Measurements from ENCODE around the gene OBSL1.

Gene OBSL1

DNA sequence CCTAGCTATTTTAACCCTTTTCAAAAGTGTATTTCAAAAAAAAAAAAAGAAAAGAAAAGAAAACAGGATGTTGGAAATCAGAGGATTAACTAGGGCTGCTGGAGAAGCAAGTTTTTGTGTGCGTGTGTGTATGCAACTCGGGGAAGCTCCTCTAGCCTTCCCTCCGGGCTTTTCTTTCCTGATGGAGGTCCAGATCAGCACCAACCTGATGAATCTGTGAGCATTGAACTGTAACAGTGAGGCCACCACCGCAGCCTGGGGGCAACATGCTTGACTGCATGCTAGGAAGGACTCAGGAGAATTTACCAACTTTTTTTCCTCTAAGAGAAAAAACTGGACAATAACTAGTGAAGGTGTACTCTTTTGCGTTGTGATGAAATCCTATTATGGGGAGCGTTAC is 2.3 kb downstream of the OBSL1 start:
- H3K27ac ChIP-seq: no peak overlapping the region
- DNase-seq (ENCODE audit: low read depth, low spot score): no peak

DNA sequence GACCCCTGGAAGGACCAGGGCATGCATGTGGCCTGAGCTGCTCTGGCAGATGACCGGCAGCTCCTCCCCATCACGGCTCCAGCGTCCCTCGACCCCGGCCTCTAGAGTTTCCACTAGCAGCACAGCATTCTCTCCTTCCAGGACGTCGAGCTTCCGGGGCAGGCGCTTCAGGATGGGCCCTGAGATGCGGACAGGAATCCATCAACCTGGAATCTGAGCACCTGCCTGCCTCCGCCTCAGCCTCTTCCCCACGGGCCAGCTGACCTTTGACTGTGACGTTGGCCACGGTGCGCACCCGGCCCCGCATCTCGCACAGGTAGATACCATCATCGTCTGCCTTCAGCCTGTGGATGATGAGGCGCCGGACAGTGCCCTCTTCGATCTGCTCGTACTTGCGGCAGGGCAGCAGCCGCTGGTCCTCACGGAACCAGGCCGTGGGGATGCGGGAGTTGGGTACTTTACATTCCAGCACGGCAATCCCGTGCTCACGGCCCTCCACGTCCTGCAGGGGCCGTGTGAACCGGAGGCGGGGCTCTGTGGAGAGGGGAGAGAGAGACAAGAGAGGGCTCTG is 3.5 kb downstream of the OBSL1 start:
- DNase-seq (ENCODE audit: low read depth, low spot score): no peak
- H3K27ac ChIP-seq: no peak overlapping the region

DNA sequence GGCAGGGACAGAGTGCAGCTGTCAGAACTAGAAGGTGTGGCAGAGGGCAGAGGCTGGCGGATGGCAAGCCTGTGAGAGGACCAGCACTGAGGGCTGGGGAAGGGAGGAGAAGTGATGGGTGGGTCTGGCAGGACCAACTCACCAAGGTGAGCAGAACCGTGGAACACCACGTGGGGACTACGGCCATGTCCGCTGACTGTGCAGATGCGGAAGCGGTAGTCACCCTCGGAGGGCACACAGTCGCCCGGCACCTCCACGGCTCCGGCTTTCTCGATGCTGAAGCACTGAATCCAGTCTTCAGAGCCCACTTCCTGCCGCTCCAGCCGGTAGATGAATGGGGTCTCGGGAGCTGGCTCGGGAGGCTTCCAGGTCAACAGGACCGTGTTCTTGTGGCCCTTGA is 4.2 kb downstream of the OBSL1 start:
- H3K27ac ChIP-seq: no peak overlapping the region
- DNase-seq (ENCODE audit: low read depth, low spot score): no peak

DNA sequence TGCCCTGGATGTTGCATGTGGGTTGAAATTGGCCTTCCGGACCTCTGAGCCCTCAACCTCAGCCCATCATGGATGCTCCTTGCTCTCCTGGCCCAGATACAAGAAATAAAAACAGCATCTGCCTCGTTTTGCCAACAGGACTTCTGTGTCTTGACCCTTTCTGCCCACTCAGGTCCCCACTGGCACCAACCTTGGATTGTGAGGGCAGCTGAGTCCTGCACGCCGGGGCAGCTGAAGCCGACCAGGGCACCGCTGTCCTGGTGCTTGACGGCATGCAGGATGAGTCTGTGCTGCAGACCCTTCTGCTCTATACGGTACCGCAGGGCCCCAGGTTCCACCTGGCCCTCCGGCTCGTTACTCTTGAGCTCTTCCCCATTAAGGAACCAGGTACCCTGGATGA is 4.7 kb downstream of the OBSL1 start:
- no peak overlapping the region for H3K27ac ChIP-seq
- DNase-seq (ENCODE audit: low read depth, low spot score): no peak

DNA sequence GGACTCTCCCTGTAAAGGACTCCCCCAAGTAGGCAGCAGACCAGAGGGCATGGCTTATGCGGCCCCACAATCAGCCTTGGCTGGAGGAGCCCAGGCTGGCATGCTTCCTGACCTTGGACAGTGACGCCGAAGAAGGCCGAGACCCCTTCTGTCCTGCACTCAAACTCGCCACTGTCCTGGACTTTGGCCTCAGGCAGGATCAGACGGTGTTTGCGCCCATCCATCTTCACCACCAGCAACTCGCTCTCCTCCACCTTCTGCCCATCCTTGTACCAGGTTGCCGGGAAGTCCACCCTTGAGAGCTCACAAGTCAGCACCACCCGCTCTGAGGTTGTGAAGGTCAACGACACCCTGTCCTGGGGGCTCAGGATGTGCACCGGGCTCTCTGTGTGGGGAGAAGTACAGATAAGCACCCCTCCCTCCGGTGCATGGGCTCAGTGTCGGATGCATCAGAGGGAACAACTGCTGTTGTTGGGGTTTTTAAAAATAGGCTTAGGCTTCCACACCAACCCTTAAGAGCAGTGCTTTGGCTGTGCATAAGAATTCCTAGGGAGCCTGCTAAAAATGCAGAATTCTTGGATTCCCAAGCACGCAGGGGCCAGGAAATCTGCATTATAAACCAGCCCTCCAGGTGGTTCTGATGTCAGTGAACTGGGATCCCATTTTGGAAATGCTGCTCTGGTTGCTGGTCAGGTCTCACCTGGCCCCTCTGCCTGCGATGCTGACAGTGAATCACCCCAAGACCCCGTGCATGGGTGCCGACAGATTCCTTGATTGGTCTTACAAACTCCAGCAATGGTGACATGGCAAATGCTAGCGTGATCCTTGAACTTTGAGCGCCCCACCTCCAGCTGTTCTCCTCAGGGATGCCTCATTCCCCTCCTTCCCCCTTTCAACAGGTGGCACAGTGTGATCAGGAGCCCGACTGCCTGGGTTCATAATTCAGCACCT is 5.9 kb downstream of the OBSL1 start:
- DNase-seq (ENCODE audit: low read depth, low spot score): no peak
- no peak overlapping the region for H3K27ac ChIP-seq

DNA sequence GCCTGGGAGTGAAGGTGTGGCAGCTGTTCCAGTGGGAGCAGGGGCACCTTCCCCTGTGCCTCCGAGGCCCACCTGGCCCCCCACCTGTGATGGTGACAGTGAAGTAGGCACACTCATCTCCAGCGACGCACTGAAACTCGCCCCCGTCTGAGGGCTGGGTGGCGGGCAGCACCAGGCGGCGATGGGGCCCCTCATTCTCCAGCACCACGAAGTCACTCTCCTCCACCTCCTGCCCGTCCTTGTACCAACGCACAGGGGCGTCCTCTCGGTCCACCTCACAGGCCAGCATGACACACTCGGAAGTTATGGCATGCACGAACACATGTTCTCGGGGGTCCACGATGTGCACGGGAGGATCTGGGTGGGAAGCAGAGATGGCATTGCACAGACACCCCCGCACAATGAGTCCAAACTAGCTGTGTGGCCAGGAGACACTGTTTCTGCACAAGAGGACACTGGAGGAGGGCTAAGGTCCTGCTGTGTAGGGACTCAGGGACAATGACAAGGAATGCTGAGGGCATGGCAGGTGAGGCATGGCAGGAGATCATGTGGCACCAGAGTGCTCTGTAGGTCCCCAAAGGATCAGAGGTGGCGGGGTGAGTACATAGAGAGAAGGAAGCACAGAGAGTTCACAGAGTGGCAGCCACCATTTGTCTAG is 7.9 kb downstream of the OBSL1 start:
- no peak for DNase-seq (ENCODE audit: low read depth, low spot score)

DNA sequence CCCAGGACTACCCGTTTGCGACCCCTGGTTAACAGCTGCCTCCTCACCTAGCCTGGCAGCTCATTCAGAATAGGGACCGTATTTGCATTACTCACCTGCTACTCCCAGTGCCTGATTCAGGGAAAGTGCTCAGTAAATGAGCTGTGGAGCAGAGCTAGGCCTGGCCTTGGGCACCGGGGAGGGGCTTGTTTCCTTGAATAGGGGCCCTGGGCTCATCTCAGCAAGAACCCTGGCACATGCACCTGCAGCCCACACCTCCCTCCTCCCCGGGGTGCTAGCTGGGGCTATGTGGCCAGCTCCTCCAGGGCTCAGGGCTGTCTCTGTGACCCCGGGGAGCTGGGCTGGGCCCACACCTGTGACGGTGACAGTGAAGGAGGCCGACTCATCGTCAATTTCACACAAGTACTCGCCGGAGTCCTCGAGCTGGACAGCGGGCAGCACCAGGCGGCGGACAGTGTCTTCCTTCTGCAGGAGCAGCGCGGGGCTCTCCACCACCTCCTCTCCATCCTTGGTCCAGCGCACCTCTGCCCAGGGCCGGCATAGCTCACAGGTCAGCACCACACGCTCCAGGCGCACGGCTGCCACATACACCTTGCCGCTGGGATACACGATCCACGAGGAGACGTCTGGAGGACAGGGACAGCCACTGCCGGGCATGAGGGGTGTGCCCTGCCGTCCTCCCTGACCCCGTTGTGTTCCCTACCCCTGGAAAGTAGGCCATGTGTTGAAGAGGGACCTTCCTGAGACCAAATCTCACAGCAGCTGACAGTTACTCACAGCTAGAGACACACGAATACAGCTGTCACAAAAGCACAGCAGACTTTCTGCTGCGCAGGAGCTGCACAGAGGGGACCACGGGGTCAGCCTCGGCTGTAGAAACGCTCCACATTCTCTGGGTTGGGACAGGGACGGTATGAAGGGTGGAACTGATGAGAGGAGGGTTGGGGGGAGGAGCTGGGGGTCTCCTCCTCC is 9.0 kb downstream of the OBSL1 start:
- no peak overlapping the region for H3K27ac ChIP-seq
- no peak for DNase-seq (ENCODE audit: low read depth, low spot score)

More for the DNA sequence above, 7.9 kb downstream of the OBSL1 start:
- H3K27ac ChIP-seq: no peak overlapping the region

DNA sequence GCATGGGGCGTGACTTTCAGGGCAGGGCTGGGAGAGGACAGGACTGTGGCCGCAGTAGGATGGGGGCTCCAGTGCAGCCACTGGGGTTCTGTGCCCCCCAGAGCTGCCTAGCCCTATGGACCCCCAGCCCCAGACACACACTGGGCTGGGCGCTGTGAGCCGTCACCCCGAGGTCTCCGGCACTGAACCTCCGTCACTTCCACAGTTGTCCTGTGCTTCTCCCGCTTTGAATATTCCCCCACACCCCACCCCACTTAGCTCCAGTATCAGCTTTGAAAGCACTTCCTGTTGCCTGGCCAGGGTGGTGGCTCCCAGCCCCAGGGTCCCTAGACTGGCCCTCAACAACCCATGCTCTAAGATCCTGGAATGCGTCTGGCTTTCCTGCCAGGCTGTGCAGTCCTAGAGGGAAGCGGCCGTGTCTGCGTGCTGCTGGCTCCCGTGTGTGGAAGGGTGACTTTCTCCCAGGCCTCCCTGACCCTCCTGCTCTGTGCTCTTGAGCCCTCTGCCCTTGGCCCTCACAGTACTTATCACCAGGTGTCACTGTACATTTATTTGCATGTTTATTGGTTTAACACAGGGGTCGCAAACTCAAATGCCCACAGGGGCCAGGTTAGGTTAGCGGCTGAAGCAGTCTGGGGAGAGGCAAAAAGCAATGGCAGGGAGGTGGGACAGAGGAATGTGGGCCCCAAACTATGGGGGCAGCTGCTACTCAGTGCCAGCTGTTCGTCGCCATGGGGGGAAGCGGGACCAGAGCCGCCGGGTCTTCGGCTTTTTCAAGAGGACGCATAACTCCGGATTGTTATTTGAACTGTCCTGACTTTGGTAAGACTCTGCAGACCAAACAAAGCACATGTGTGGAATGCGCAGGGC is 9.9 kb downstream of the OBSL1 start:
- no peak for DNase-seq (ENCODE audit: low read depth, low spot score)
- H3K27ac ChIP-seq: no peak overlapping the region

DNA sequence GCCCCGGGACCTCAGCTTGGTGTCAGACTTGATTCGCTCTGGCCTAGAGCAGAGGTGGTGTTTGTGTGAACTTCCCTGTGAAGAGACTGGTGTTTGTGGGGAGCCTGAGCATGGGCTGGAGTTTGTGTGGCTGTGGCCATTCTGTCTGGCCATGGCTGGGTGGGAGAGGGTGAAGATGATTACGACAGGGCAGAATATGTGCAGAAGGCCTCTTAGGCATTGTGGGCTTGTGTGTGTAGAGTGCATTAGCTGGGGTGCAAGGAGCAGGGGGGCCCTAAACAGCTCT is 10.5 kb downstream of the OBSL1 start:
- H3K27ac ChIP-seq: no peak overlapping the region
- DNase-seq (ENCODE audit: low read depth, low spot score): no peak

DNA sequence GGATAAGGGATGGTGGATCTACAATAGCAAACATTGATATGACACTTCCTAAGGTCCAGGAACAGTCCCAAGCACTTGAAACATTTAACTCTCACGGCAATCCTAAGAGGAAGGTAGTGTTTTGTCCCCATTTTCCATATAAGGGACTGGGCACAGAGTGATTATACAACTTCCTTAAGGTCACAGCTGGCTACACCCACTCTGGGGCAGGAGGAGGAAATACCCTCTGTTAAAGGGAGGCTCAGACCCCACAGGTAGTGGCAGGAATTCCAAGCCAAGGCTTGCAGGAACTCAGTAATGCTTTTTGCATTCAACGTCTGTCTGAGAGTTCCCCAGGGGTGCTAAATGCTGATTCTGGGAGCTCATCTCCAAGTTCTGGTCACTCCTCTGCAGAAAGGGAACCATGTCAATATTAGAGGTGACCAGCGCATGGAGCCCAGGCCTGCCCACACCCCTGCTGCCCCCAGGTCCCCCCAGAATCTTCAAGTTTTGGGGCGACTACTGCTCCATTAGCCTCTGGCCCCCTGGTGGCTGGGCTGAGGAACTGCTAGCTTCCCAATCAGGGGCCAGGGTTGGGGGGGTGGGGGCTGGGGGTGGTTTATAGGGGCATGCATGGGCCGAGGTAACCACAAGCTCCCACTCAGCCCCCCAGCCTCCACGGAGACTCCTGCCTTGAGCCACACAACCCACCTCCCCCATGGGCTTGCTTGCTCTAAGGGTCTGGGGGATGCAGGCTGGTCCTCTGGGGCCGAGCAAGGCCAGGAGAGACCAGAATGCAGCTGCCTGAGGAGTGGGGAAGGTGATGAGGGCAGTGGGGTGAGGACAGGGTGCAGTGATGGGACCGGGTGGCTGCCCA is 11.1 kb downstream of the OBSL1 start:
- no peak overlapping the region for H3K27ac ChIP-seq
- no peak for DNase-seq (ENCODE audit: low read depth, low spot score)

DNA sequence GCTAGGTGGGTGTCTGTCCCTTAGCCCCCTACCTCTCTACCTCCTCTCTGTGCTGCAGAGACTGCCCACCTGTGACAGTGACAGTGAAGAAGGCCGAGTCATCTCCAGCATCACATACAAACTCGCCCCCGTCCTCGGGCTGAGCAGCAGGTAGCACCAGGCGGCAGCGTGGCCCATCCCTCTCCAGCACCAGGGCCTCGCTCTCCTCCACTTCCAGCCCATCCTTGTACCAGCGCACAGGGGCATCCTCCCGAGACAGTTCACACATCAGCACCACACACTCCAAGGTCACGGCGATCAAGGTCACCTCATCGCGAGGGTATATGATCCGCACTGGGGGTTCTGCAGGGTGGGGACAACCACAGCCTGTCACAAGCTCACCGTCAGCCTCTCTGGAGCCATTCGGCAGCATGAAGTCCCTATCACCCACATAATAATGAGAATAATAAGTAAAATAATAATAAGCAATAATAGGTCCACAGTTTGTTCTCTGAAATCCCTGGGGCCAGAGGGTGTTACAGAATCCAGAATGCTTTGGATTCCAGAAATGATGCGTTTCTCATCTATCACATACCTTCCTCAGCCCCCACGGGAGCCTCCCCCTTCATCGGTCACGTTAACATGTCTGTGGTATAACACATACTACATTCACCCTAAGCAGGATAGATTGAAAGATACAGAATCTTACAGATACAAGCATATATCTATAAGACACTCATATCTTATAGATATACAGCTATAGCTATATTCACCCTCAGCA is 12.0 kb downstream of the OBSL1 start:
- no peak for DNase-seq (ENCODE audit: low read depth, low spot score)
- H3K27ac ChIP-seq: no peak overlapping the region

DNA sequence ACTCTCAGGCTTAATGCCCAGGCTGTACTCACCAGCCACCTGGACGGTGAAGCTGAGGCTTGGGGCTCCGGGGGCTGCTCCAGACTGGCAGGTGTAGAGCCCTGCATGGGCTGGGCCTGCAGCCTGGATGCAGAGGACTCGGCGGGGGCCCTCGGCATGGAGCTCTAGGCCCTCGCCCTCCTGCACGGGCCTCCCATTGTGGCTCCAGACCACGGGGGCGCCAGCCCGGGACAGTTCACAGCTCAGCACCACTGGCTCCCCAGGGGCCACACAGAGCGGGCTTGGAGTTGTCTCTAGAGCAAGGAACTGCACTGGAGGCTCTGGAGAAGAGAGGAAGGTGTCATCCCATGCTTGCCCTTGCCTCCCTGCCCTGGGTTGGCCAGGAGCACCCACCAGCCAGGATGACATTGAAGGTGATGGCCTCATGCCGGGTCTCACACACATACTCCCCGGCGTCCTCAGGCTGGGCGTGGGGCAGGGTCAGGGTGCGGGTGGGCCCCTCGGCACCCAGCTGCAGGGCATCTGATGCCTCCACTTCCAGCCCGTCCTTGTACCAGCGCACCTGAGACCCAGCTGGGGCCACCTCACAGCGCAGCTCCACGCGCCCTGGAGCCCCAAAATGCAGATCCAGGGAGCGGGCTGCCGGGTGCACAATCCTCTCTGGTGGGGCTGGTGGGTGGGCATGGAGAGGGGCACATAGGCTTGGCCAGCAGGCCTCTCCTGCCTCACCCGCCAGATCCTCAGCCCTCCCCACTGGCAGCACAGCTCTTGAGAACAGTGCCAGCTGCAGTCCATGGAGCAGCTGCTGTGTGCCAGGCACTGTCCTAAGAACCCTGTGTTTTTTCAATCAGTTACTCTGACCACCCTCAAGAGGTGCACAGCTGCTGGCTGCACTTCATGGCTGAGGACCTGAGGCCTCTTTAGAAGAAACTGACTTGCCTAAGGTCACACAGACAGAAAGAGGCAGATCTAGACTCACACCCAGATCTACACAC is 13.3 kb downstream of the OBSL1 start:
- no peak for DNase-seq (ENCODE audit: low read depth, low spot score)
- H3K27ac ChIP-seq: no peak overlapping the region

DNA sequence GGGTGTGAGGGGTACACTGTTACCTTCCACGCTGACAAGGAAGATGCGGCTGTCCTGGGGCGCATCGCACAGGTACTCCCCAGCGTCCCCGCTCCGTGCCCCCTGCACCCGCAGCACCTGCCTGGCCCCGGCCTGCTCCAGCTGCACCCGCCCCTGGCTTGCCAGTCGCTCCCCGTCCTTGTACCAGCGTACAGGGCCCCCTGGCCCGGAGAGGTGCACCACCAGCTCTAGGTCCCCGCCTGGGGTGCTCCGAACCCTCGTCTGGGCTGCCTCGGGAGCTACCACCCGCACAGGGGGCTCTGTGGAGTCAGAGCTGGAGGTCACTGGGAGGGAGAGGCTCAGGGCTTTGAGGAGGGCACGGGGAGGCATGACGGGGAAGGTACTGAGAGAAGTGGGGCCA is 14.0 kb downstream of the OBSL1 start:
- DNase-seq (ENCODE audit: low read depth, low spot score): no peak
- no peak overlapping the region for H3K27ac ChIP-seq

DNA sequence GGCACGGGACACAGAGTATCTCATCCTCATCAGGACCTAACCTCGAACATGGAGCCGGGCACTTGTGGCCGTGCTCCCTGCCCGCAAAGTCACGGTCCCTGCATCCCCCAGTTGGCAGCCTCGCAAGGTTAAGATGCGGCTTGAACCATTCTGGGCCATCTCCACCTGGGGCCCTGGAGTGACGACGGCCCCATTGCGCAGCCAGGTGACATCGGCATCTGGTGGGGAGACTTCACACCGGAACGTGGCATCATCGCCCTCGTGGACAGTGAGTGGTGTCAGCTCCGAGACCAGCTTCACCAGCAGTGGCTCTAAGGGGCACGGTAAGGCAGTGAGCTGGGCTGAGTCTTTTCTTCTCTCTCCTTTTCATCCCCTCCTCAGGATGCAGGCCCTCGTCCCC is 14.9 kb downstream of the OBSL1 start:
- H3K27ac ChIP-seq: no peak overlapping the region
- DNase-seq (ENCODE audit: low read depth, low spot score): no peak

DNA sequence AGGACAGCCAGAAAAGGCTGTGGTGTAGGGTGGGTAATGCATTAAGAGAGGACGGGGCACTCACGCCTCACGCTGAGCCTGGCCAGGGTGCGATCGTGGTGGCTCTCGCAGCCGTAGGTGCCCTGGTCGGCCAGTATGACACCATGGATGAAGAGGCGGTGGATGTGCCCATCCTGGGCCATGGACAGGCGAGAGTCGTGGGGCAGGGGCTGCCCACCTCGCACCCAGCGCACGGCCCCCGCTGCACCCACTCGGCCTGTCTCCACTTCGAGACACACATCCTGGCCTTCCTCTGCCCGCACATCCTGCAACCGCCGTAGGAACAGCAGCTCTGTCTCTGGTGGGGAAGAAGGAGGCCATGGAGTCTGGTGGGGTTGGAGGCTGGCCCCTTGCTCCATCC is 15.4 kb downstream of the OBSL1 start:
- DNase-seq (ENCODE audit: low read depth, low spot score): no peak
- no peak overlapping the region for H3K27ac ChIP-seq

DNA sequence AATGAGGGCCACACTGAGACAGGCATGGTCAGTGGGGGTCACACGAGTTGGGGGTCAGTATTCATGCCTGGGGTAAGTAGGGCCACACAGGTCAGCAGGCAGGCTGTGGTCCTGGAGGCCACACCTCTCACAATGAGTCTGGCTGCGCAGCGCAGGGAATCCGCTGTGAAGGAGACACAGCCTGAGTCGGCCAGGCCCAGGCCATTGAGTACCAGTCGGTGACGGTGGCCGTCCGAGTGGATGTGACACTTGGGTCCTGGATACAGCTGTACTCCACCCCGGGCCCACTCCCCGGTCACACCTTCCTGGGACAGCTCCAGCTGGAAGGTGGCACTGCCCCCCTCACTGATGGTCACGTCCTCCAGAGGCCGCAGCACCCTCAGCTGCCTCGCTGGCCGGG is 17.0 kb downstream of the OBSL1 start:
- no peak for DNase-seq (ENCODE audit: low read depth, low spot score)
- no peak overlapping the region for H3K27ac ChIP-seq

DNA sequence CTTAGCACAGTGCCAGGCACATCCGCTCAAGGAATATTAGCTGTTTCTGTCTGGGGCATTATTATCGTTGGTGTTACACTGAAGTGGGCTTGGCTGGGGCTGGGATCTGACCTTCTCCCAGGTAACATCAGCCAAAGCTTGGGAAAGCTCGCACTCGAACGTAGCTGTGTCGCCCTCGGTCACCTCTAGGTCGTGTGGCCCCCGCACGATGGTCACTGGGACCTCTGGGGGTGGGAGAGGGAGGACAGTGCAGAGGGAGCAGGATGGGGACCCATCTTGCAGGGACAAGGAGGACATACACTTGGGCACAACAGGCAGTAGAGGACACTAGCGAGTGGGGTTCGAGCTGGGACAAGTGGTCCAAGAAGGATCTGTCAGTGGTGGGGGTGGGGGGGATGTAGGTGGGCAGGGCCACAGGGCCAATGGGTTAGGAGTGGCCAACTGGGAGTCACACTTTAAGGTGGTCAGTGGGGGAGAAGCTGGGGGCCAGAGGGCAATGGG is 17.8 kb downstream of the OBSL1 start:
- no peak overlapping the region for H3K27ac ChIP-seq
- DNase-seq (ENCODE audit: low read depth, low spot score): no peak

Data from epithelial cell of prostate (primary cell).